Measurements from ENCODE around the gene RASGRP2.

- TF ChIP-seq POLR2A (IDR thresholded peaks at IDR 0.05; ENCODE audit: low read depth, low read length) (no peak), POLR2AphosphoS5 (IDR thresholded peaks at IDR 0.05; ENCODE audit: low read depth, low read length) (no peak), POU2F2 (IDR thresholded peaks at IDR 0.05; ENCODE audit: low read depth, low read length) (no peak), TAF1 (IDR thresholded peaks at IDR 0.05; ENCODE audit: low read depth, low read length) (no peak), SPI1 (IDR thresholded peaks at IDR 0.05; ENCODE audit: low read depth, low read length) (no peak)
Observed at GRCh38 chr11:64690235-64690634, 53.7 kb downstream of the RASGRP2 start.
